H1 (cell line): ENCODE data around the gene FGF1. TPM values are rescaled to one million over a fixed set of nuclear protein-coding genes. Genes with fewer than 3 reads are reported as not detected.

Experiments
- CHD7 ChIP-seq: fragments of 300-600 bp; sonication (generic); IDR thresholded peaks from 2 replicates; pipeline ENCODE4 v1.7.1; 2012; ENCODE audit warnings: low read length, moderate library complexity, mild to moderate bottlenecking, inconsistent platforms; ENCODE audit not compliant: insufficient replicate concordance
- GABPA ChIP-seq: IDR thresholded peaks from 2 replicates; pipeline ENCODE4 v1.6.1; 2011; ENCODE audit warnings: mild to moderate bottlenecking, low read length, moderate library complexity, borderline replicate concordance; ENCODE audit not compliant: insufficient read depth
- HDAC2 ChIP-seq, 2 experiments: fragments of 300-600 bp in 1 of 2; sonication (generic) in 1 of 2; IDR thresholded peaks; 2 replicates each; pipeline ENCODE4 v1.6.1; 2011 to 2012; ENCODE audit warnings: low read depth in 2 of 2, low read length in 2 of 2, mild to moderate bottlenecking in 2 of 2, moderate library complexity in 2 of 2, borderline replicate concordance in 1 of 2, inconsistent platforms in 1 of 2
- JUN ChIP-seq: IDR thresholded peaks from 2 replicates; pipeline ENCODE4 v1.6.1; 2011; ENCODE audit warnings: low read depth, mild to moderate bottlenecking, improper control_type of control experiment, low read length
- POLR2A ChIP-seq, 2 experiments: IDR thresholded peaks; 1 replicate in 1 of 2; 2 replicates in 1 of 2; pipeline ENCODE4 v1.6.1; 2011; ENCODE audit warnings: low read depth in 2 of 2, low read length in 2 of 2, mild to moderate bottlenecking in 2 of 2; ENCODE audit errors: control extremely low read depth in 1 of 2
- RAD21 ChIP-seq, 2 experiments: IDR thresholded peaks in 1 of 2; conservative IDR thresholded peaks in 1 of 2; 2 replicates each; pipeline ENCODE4 v1.6.1; 2011; ENCODE audit warnings: low read depth in 2 of 2, low read length in 2 of 2, improper control_type of control experiment in 1 of 2, inconsistent platforms in 1 of 2, mild to moderate bottlenecking in 1 of 2, moderate library complexity in 1 of 2
- SUZ12 ChIP-seq: fragments of 200-600 bp; sonication (generic); IDR thresholded peaks from 2 replicates; pipeline ENCODE4 v1.6.1; 2012; ENCODE audit warnings: mild to moderate bottlenecking, inconsistent platforms, low read length, moderate library complexity, mixed read lengths
- USF2 ChIP-seq: IDR thresholded peaks from 2 replicates; pipeline ENCODE4 v1.6.1; 2011; ENCODE audit warnings: low read length, improper control_type of control experiment
- polyA plus RNA-seq, 7 experiments: library from polyadenylated mRNA; depleted of rRNA in 3 of 7; stranded (reverse) in 5 of 7; unstranded in 2 of 7; fragments of >200 nt in 5 of 7; fragments of 200-250 nt in 2 of 7; gene quantifications; 1 replicate in 5 of 7; 2 replicates in 1 of 7; 4 replicates in 1 of 7; pipeline versions ENCODE4 v1.2.1 to v1.2.3, GENCODE V29; 2011 to 2013; ENCODE audit warnings: missing spikeins in 2 of 7, mixed read lengths in 2 of 7
- total RNA-seq: library from RNA; stranded (reverse); fragmentation: NEBNext Ultra II Directional; extraction: Animal tissue kit (Norgen Biotek cat#: 25700); gene quantifications from 2 replicates; pipeline ENCODE4 v1.2.1, GENCODE V29; 2021

Gene FGF1
- total and polyA plus RNA-seq, 2 of the 8 experiments (the other 6 are each of a cell fraction or from before 2014, with no cell fraction given) = 0.30 to 0.50 TPM

GRCh38 chr5:142698447-142699183 is 12.7 kb upstream of the FGF1 start (continued):
- TF ChIP-seq CHD7 = no peak
- no peak for TF ChIP-seq RAD21 (IDR thresholded peaks at IDR 0.05 in 1 of 2, conservative IDR thresholded peaks at IDR 0.05 in 1 of 2; ENCODE audit: low read depth in 2 of 2, low read length in 2 of 2)
- TF ChIP-seq JUN = no peak
- no peak for TF ChIP-seq POLR2A (IDR thresholded peaks at IDR 0.05; ENCODE audit: control extremely low read depth in 1 of 2, low read depth in 2 of 2, low read length in 2 of 2)
- no peak for TF ChIP-seq HDAC2 (IDR thresholded peaks at IDR 0.05; ENCODE audit: borderline replicate concordance in 1 of 2, low read depth in 2 of 2, low read length in 2 of 2)
- TF ChIP-seq GABPA = no peak
- no peak for TF ChIP-seq SUZ12
- no peak for TF ChIP-seq USF2
